NCI-H146 treated with DMSO at 0.1 percent for 48 hours (cell line): ENCODE measurements around the gene FABP7.

Experiments
- DNase-seq: peaks from one replicate; lab custom pipeline; 2025; ENCODE audit not compliant: unreplicated experiment; lab: John Stamatoyannopoulos, UW

Gene FABP7

GRCh38 chr6:122792766-122793165, 13.2 kb downstream of the FABP7 start:
- DNase-seq: no peak

GRCh38 chr6:122797537-122797936, 18.0 kb downstream of the FABP7 start:
- no peak for DNase-seq

- no peak for DNase-seq
Measured at GRCh38 chr6:122798099-122798641, 18.7 kb downstream of the FABP7 start.

GRCh38 chr6:122799140-122799745, 19.7 kb downstream of the FABP7 start:
- DNase-seq: no peak

GRCh38 chr6:122799916-122800686, 20.6 kb downstream of the FABP7 start:
- DNase-seq: no peak

GRCh38 chr6:122800906-122801305, 21.4 kb downstream of the FABP7 start:
- DNase-seq: no peak

- DNase-seq: no peak
Measured at GRCh38 chr6:122801397-122801796, 21.9 kb downstream of the FABP7 start.

- DNase-seq: no peak
Measured at GRCh38 chr6:122803171-122803661, 23.7 kb downstream of the FABP7 start.

GRCh38 chr6:122804962-122805485, 25.5 kb downstream of the FABP7 start:
- no peak for DNase-seq

- DNase-seq: no peak
Measured at GRCh38 chr6:122806291-122806690, 26.8 kb downstream of the FABP7 start.

- no peak for DNase-seq
Measured at GRCh38 chr6:122808121-122808885, 28.8 kb downstream of the FABP7 start.

GRCh38 chr6:122809001-122809400, 29.5 kb downstream of the FABP7 start:
- no peak for DNase-seq

- no peak for DNase-seq
Measured at GRCh38 chr6:122809691-122810090, 30.2 kb downstream of the FABP7 start.

- DNase-seq: no peak
Measured at GRCh38 chr6:122810189-122810588, 30.7 kb downstream of the FABP7 start.

GRCh38 chr6:122817358-122817757, 37.8 kb downstream of the FABP7 start:
- DNase-seq: peak; percentile 85

GRCh38 chr6:122817766-122818165, 38.2 kb downstream of the FABP7 start:
- DNase-seq: peak; percentile 89

- DNase-seq: peak; percentile 81
Measured at GRCh38 chr6:122818866-122819265, 39.4 kb downstream of the FABP7 start.

GRCh38 chr6:122821095-122821494, 41.6 kb downstream of the FABP7 start:
- DNase-seq: no peak

- peak; percentile 59 for DNase-seq
Measured at GRCh38 chr6:122825163-122825562, 45.6 kb downstream of the FABP7 start.

GRCh38 chr6:122829456-122829855, 49.9 kb downstream of the FABP7 start:
- DNase-seq: no peak

- no peak for DNase-seq
Measured at GRCh38 chr6:122831511-122831910, 52.0 kb downstream of the FABP7 start.
